Panc1 (cell line): ENCODE data around the gene ADAMTS4. TPM values are rescaled to one million over a fixed set of nuclear protein-coding genes. Genes with fewer than 3 reads are reported as not detected.

ENCODE experiments used
- ATAC-seq: fragments of 200-7000 bp; cut with Tn5 transposase; 2 replicates; pipeline ENCODE4 v1.9.1; 2020; ENCODE audit warnings: mild to moderate bottlenecking, moderate library complexity
- BruUV-seq: library from RNA; stranded (reverse); fragments of 400-500 nt; replicated peaks from 2 replicates; lab custom pipeline; 2021; lab: Mats Ljungman, UMichigan
- CTCF ChIA-PET: fragments of 300-600 bp; sonication (Branson Sonifier 250); formaldehyde crosslinking; loops from one replicate; lab custom pipeline; 2022; ENCODE audit warnings: antibody characterized with exemption; lab: Charles Lee
- POLR2A ChIA-PET: fragments of 300-600 bp; sonication (Branson Sonifier 250); formaldehyde crosslinking; loops from one replicate; lab custom pipeline; 2022; ENCODE audit warnings: antibody characterized with exemption; lab: Charles Lee
- DNase-seq: peaks from one replicate; pipeline ENCODE4 v3.0.0-alpha.2; 2010; ENCODE audit warnings: low read depth, low spot score
- H3K27ac ChIP-seq: 2 replicates; pipeline ENCODE4 v1.5.1; 2011; ENCODE audit warnings: mild to moderate bottlenecking, low read length, inconsistent platforms
- H3K27me3 ChIP-seq: fragments of 200-500 bp; sonication (Bioruptor generic); 2 replicates; pipeline ENCODE4 v1.6.0; 2014; ENCODE audit warnings: low read length, inconsistent platforms; ENCODE audit not compliant: control insufficient read depth, insufficient read depth
- H3K36me3 ChIP-seq: fragments of 200-500 bp; sonication (Bioruptor generic); 2 replicates; pipeline ENCODE4 v1.5.1; 2014; ENCODE audit warnings: inconsistent platforms, mild to moderate bottlenecking, low read length, moderate library complexity; ENCODE audit not compliant: control insufficient read depth, insufficient read depth
- H3K4me1 ChIP-seq: 2 replicates; pipeline ENCODE4 v1.5.1; 2011; ENCODE audit warnings: inconsistent platforms, mild to moderate bottlenecking, low read length, moderate library complexity; ENCODE audit not compliant: control insufficient read depth, insufficient read depth
- H3K4me3 ChIP-seq, 2 experiments: 2 replicates each; pipeline ENCODE4 v1.5.1; 2011 to 2012; ENCODE audit warnings: low read depth in 2 of 2, low read length in 2 of 2, mild to moderate bottlenecking in 2 of 2, inconsistent platforms in 1 of 2, moderate library complexity in 1 of 2
- H3K9me3 ChIP-seq: fragments of 200-500 bp; sonication (Bioruptor generic); 2 replicates; pipeline ENCODE4 v1.5.1; 2014; ENCODE audit warnings: low read depth, mild to moderate bottlenecking, inconsistent platforms, low read length, moderate library complexity; ENCODE audit not compliant: control insufficient read depth, insufficient read depth
- POLR2AphosphoS5 ChIP-seq: IDR thresholded peaks from 2 replicates; pipeline ENCODE4 v1.6.1; 2012; ENCODE audit warnings: mild to moderate bottlenecking, low read depth, low read length, moderate library complexity
- REST ChIP-seq, 2 experiments: IDR thresholded peaks; 2 replicates each; pipeline ENCODE4 v1.6.1; 2011 to 2012; ENCODE audit warnings: low read depth in 2 of 2, control low read depth in 1 of 2, low read length in 1 of 2, mild to moderate bottlenecking in 1 of 2, moderate library complexity in 1 of 2; ENCODE audit not compliant: insufficient read depth in 1 of 2
- SIN3A ChIP-seq: IDR thresholded peaks from 2 replicates; pipeline ENCODE4 v1.6.1; 2012; ENCODE audit warnings: low read depth, mild to moderate bottlenecking, low read length, moderate library complexity, borderline replicate concordance; ENCODE audit not compliant: insufficient read depth
- TCF7L2 ChIP-seq: IDR thresholded peaks from 2 replicates; pipeline ENCODE4 v1.6.1; 2011; ENCODE audit warnings: mild to moderate bottlenecking, low read depth, low read length, inconsistent platforms
- in situ Hi-C: cut with HindIII; loops from 2 replicates; pipeline ENCODE4 v1.10.0; 2016; ENCODE audit warnings: low sequenced_read_pairs, low pct_unique_long_range_greater_than_20kb
- intact Hi-C: fragments of 100-400 bp; cut with micrococcal nuclease; formaldehyde crosslinking; loops from one replicate; pipeline ENCODE4 v1.10.0; 2022; ENCODE audit not compliant: unreplicated experiment
- total RNA-seq: library from RNA; stranded (reverse); gene quantifications from one replicate; pipeline ENCODE4 v1.2.1, GENCODE V29; 2021; ENCODE audit not compliant: unreplicated experiment
- TF ChIP-seq, protein P1 (sequence below): fragments of 450-650 bp; IDR thresholded peaks from 2 replicates; pipeline ENCODE4 v1.5.1; 2017; ENCODE audit warnings: mild to moderate bottlenecking

Gene ADAMTS4
- total RNA-seq, 1 experiment from 2014 or later = 0.26 TPM

- intact Hi-C loops (no loop called here), in situ Hi-C loops (loop anchor here (25.0 kb wide), 1 partner anchor 180 kb away; no protein-coding TSS in a partner anchor)
- DNase-seq (no peak), ATAC-seq (no peak)
- Histone ChIP-seq H3K27me3 (no peaks in the 10 kb centered on the region), H3K36me3 (peaks cover 26% of the 10 kb centered on the region), H3K4me1 (no peaks in the 10 kb centered on the region), H3K4me3 (no peak overlapping the region), H3K27ac (no peak overlapping the region), H3K9me3 (no peaks in the 10 kb centered on the region)
- TF ChIP-seq TCF7L2 (no peak), REST (IDR thresholded peaks at IDR 0.05; ENCODE audit: insufficient read depth in 1 of 2, low read depth in 2 of 2, low read length in 1 of 2) (no peak), POLR2AphosphoS5 (no peak), SIN3A (no peak)
- TF ChIP-seq, protein P1, sequence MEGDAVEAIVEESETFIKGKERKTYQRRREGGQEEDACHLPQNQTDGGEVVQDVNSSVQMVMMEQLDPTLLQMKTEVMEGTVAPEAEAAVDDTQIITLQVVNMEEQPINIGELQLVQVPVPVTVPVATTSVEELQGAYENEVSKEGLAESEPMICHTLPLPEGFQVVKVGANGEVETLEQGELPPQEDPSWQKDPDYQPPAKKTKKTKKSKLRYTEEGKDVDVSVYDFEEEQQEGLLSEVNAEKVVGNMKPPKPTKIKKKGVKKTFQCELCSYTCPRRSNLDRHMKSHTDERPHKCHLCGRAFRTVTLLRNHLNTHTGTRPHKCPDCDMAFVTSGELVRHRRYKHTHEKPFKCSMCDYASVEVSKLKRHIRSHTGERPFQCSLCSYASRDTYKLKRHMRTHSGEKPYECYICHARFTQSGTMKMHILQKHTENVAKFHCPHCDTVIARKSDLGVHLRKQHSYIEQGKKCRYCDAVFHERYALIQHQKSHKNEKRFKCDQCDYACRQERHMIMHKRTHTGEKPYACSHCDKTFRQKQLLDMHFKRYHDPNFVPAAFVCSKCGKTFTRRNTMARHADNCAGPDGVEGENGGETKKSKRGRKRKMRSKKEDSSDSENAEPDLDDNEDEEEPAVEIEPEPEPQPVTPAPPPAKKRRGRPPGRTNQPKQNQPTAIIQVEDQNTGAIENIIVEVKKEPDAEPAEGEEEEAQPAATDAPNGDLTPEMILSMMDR = no peak
- ChIA-PET POLR2A (no interaction called here), CTCF (no interaction called here)
- BruUV-seq = no TSS peak
These were observed 8.3 kb upstream of the ADAMTS4 start for GRCh38 chr1:161207173-161207572.

DNA sequence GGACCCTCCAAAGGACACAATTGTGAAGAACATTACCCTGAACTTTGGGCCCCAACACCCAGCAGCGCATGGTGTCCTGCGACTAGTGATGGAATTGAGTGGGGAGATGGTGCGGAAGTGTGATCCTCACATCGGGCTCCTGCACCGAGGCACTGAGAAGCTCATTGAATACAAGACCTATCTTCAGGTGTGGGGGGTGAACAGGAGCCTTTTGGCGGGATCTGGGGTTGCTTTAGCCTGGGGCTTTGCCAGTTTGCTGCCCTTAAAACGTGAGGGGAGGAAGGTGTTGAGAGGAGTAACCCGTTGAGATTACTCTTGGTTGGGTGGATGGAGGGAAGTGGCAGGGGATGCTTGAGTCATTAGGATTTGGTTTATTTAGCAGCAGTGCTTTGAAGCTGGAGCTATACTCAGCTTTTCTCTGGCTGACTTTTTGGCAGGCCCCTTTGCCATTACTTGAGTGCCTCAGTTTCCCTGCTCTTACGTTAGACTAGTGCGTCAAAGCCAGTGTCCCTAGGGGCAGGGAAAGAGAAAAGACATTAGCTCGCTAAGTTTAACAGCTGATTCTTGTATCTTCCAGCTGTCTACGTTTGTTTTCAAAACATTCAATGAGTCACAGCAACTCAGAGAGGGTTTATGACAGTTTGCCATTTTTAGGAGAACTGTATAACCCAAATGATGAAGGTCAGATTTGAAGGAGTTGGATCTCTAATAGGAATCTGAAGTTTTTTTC, 7.7 kb upstream of the ADAMTS4 start:
- no peaks in the 10 kb centered on the region for H3K9me3 ChIP-seq
- in situ Hi-C loops = loop anchor here (25.0 kb wide), 1 partner anchor 181 kb away; no protein-coding TSS in a partner anchor
- ChIA-PET CTCF (no interaction called here), POLR2A (interaction anchor here (0.6 to 1.0 kb wide), 2 partner anchors 19 to 167 kb away, joined by 5 to 10 read pairs; partner anchors contain the start of gene TOMM40L)
- DNase-seq (no peak), ATAC-seq (no peak)
- no TSS peak for BruUV-seq
- peaks cover 2% of the 10 kb centered on the region for H3K4me1 ChIP-seq
- TF ChIP-seq SIN3A = no peak
- TF ChIP-seq REST (IDR thresholded peaks at IDR 0.05; ENCODE audit: insufficient read depth in 1 of 2, low read depth in 2 of 2, low read length in 1 of 2) = no peak
- no peak for TF ChIP-seq POLR2AphosphoS5
- TF ChIP-seq TCF7L2 = no peak
- TF ChIP-seq, protein P1 = no peak
- no peak overlapping the region for H3K27ac ChIP-seq
- peaks cover 26% of the 10 kb centered on the region for H3K36me3 ChIP-seq
- H3K4me3 ChIP-seq = no peak overlapping the region
- H3K27me3 ChIP-seq = no peaks in the 10 kb centered on the region
- intact Hi-C loops = no loop called here
